Esophagus muscularis mucosa (tissue), 3 donors: ENCODE results near the gene TMEM229B.

Source experiments
- POLR2A ChIP-seq: fragments of 450-650 bp; IDR thresholded peaks from one replicate; pipeline ENCODE4 v1.6.1; 2017; ENCODE audit warnings: antibody characterized with exemption, moderate library complexity, mild to moderate bottlenecking, low read depth
- TF ChIP-seq, protein P1 (sequence below), 3 experiments: fragments of 200-600 bp in 2 of 3; fragments of 450-650 bp in 1 of 3; sonication (generic) in 2 of 3; IDR thresholded peaks; one replicate each; pipeline ENCODE4 v1.5.1; 2017 to 2019; ENCODE audit warnings: antibody characterized with exemption in 3 of 3, mild to moderate bottlenecking in 2 of 3, moderate library complexity in 1 of 3

DNA sequence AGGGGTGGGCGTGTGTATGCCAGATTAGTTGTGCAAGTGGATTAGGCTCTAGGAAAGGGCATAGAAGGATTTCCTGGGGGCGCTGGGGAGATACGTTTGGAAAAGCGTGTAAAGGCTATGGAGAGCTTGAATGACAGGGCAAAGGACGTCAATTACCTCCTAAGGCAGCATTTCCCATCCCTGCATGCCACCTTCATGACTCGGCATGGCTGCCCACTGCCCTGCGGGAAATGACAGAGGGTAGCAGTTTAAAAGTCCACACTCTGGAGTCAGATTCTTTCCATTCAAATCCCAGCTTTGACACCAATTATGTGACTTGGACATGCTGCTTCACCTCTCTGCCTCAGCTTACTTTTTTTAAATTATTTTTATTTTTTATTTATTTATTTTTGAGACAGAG, 14.8 kb upstream of the TMEM229B start:
- TF ChIP-seq, protein P1, sequence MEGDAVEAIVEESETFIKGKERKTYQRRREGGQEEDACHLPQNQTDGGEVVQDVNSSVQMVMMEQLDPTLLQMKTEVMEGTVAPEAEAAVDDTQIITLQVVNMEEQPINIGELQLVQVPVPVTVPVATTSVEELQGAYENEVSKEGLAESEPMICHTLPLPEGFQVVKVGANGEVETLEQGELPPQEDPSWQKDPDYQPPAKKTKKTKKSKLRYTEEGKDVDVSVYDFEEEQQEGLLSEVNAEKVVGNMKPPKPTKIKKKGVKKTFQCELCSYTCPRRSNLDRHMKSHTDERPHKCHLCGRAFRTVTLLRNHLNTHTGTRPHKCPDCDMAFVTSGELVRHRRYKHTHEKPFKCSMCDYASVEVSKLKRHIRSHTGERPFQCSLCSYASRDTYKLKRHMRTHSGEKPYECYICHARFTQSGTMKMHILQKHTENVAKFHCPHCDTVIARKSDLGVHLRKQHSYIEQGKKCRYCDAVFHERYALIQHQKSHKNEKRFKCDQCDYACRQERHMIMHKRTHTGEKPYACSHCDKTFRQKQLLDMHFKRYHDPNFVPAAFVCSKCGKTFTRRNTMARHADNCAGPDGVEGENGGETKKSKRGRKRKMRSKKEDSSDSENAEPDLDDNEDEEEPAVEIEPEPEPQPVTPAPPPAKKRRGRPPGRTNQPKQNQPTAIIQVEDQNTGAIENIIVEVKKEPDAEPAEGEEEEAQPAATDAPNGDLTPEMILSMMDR (IDR thresholded peaks at IDR 0.05), result no peak
- no peak for TF ChIP-seq POLR2A
